Mesenchymal stem cell (in vitro differentiated cells and primary cell): Measurements from ENCODE around the gene NACC2.
A peak's percentile ranks its signal among the peaks of the same experiment; 100 is the strongest.

ENCODE experiments used
- DNase-seq: peaks from one replicate; pipeline ENCODE4 v3.0.0-alpha.2; 2013
- H2AFZ ChIP-seq: one replicate; pipeline ENCODE4 v1.6.1; 2013; ENCODE audit warnings: low read depth, mild to moderate bottlenecking, control low read depth, inconsistent platforms, low read length, moderate library complexity
- H2AK5ac ChIP-seq: 2 replicates; pipeline ENCODE4 v1.6.1; 2013; ENCODE audit warnings: low read length, moderate library complexity, mild to moderate bottlenecking, inconsistent platforms; ENCODE audit not compliant: severe bottlenecking
- H2BK120ac ChIP-seq: one replicate; pipeline ENCODE4 v1.6.1; 2013; ENCODE audit warnings: low read depth, mild to moderate bottlenecking, inconsistent platforms, low read length, moderate library complexity
- H2BK12ac ChIP-seq, 2 experiments: one replicate each; pipeline ENCODE4 v1.6.1; 2013; ENCODE audit warnings: inconsistent platforms in 2 of 2, low read length in 2 of 2, mild to moderate bottlenecking in 2 of 2, moderate library complexity in 2 of 2, control low read depth in 1 of 2
- H2BK15ac ChIP-seq: one replicate; pipeline ENCODE4 v1.6.1; 2013; ENCODE audit warnings: mild to moderate bottlenecking, low read depth, inconsistent platforms; ENCODE audit not compliant: poor library complexity, severe bottlenecking
- H2BK5ac ChIP-seq: 2 replicates; pipeline ENCODE4 v1.6.1; 2013; ENCODE audit warnings: low read depth, mild to moderate bottlenecking, low read length, control low read depth, inconsistent platforms; ENCODE audit not compliant: poor library complexity, severe bottlenecking
- H3K14ac ChIP-seq, 2 experiments: one replicate each; pipeline ENCODE4 v1.6.1; 2013; ENCODE audit warnings: inconsistent platforms in 2 of 2, low read length in 2 of 2, control low read depth in 1 of 2, mild to moderate bottlenecking in 1 of 2, moderate library complexity in 1 of 2
- H3K18ac ChIP-seq, 2 experiments: one replicate each; pipeline ENCODE4 v1.6.1; 2013; ENCODE audit warnings: inconsistent platforms in 2 of 2, low read length in 2 of 2, control low read depth in 1 of 2, low read depth in 1 of 2, mild to moderate bottlenecking in 1 of 2
- H3K23ac ChIP-seq, 2 experiments: one replicate each; pipeline ENCODE4 v1.6.1; 2013; ENCODE audit warnings: inconsistent platforms in 2 of 2, low read length in 2 of 2, mild to moderate bottlenecking in 2 of 2, moderate library complexity in 2 of 2, control low read depth in 1 of 2
- H3K27ac ChIP-seq: 2 replicates; pipeline ENCODE4 v1.5.1; 2013; ENCODE audit warnings: mild to moderate bottlenecking, moderate library complexity, low read length, control low read depth, inconsistent platforms; ENCODE audit not compliant: poor library complexity, severe bottlenecking
- H3K27me3 ChIP-seq, 2 experiments: 2 replicates each; pipeline versions ENCODE4 v1.6.1 to v1.7.0; 2013; ENCODE audit warnings: low read length in 2 of 2, mild to moderate bottlenecking in 2 of 2, moderate library complexity in 2 of 2, control low read depth in 1 of 2, inconsistent platforms in 1 of 2; ENCODE audit not compliant: control insufficient read depth in 1 of 2, insufficient read depth in 1 of 2
- H3K36me3 ChIP-seq, 2 experiments: 2 replicates each; pipeline versions ENCODE4 v1.6.1 to v1.7.0; 2013; ENCODE audit warnings: low read length in 2 of 2, control low read depth in 1 of 2, inconsistent platforms in 1 of 2, low read depth in 1 of 2, mild to moderate bottlenecking in 1 of 2; ENCODE audit not compliant: insufficient read depth in 2 of 2, control insufficient read depth in 1 of 2
- H3K4ac ChIP-seq, 2 experiments: one replicate each; pipeline ENCODE4 v1.6.1; 2013; ENCODE audit warnings: inconsistent platforms in 2 of 2, low read length in 2 of 2, mild to moderate bottlenecking in 2 of 2, moderate library complexity in 2 of 2, control low read depth in 1 of 2, low read depth in 1 of 2
- H3K4me1 ChIP-seq: 2 replicates; pipeline ENCODE4 v1.6.1; 2013; ENCODE audit warnings: low read depth, low read length, control low read depth; ENCODE audit not compliant: control insufficient read depth, insufficient read depth
- H3K4me2 ChIP-seq: 2 replicates; pipeline ENCODE4 v1.6.1; 2013; ENCODE audit warnings: low read length, mild to moderate bottlenecking, inconsistent platforms; ENCODE audit not compliant: poor library complexity, severe bottlenecking
- H3K4me3 ChIP-seq, 2 experiments: 2 replicates each; pipeline versions ENCODE4 v1.5.1 to v1.7.0; 2013; ENCODE audit warnings: low read length in 2 of 2, mild to moderate bottlenecking in 2 of 2, control low read depth in 1 of 2, low read depth in 1 of 2; ENCODE audit not compliant: insufficient read depth in 1 of 2
- H3K79me1 ChIP-seq: replicated peaks from 2 replicates; pipeline ENCODE4 v1.6.1; 2013; ENCODE audit warnings: mild to moderate bottlenecking, control low read depth, low read length, inconsistent platforms; ENCODE audit not compliant: poor library complexity, severe bottlenecking
- H3K9ac ChIP-seq: 2 replicates; pipeline ENCODE4 v1.7.0; 2013; ENCODE audit warnings: mild to moderate bottlenecking, low read length, moderate library complexity
- H3K9me3 ChIP-seq: 2 replicates; pipeline ENCODE4 v1.7.0; 2013; ENCODE audit warnings: mild to moderate bottlenecking, low read length; ENCODE audit not compliant: control insufficient read depth
- H4K8ac ChIP-seq: one replicate; pipeline ENCODE4 v1.6.1; 2013; ENCODE audit warnings: inconsistent platforms, mild to moderate bottlenecking, low read length, moderate library complexity
- H4K91ac ChIP-seq: one replicate; pipeline ENCODE4 v1.6.1; 2013; ENCODE audit warnings: mild to moderate bottlenecking, low read length, inconsistent platforms
- WGBS: methylation state at CpG from one replicate; pipeline ENCODE4 v1.1.7; 2013; ENCODE audit warnings: mixed read lengths; 5-methylcytosine and 5-hydroxymethylcytosine counted together

NACC2 gene

DNA sequence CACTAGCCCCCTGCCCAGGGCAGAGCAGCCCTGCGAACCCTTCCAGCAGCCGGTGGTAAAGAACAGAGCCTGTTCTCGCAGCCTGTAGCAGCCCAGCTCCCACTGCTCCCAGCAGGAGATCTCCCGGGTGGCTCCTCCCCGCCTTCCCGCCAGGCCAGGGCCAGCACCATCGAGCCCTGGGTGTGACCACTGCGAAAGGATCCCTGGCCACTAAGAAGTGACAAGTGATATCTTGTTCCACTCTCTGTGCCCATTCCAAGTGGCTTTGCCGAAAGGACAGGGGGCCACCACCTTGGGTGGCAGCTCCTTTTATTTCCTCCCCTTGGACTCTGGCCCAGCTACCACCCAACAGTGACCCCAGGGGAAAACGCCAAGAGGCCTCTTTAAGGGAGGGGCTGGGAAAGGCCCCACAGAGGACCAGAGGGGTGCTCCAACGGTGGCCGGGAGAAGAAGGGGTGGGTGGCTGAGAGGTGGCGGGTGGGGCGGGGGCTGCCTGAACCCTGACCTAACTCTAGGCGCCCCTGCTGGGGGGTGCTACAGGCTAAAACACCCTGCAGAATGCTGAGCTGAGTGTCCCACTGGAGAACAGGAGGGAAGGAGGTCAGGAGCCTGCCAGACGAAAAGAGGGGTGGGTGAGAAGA lies 1.6 kb downstream of the NACC2 start:
- H2BK5ac ChIP-seq: no peak overlapping the region
- H3K9ac ChIP-seq: peak overlapping the region; percentile 81
- peak overlapping the region in 1 of 2 experiments; percentile 93 for H3K18ac ChIP-seq
- no peak overlapping the region for H2AK5ac ChIP-seq
- peak overlapping the region; percentile 16 for H3K27ac ChIP-seq
- peak overlapping the region in 1 of 2 experiments; percentile 1 for H2BK12ac ChIP-seq
- H3K79me1 ChIP-seq: peaks cover 3% of the 10 kb centered on the region
- peaks cover 5 to 21% of the 10 kb centered on the region in 2 experiments for H3K36me3 ChIP-seq
- H2BK15ac ChIP-seq: peak overlapping the region; percentile 44
- H3K9me3 ChIP-seq: no peaks in the 10 kb centered on the region
- DNase-seq: peak; percentile 61
- no peak overlapping the region for H2AFZ ChIP-seq
- no peak overlapping the region for H3K23ac ChIP-seq
- H3K4me1 ChIP-seq: peaks cover 59% of the 10 kb centered on the region
- peak overlapping the region; percentile 51 for H2BK120ac ChIP-seq
- peak overlapping the region in 1 of 2 experiments; percentile 63 for H3K14ac ChIP-seq
- H3K27me3 ChIP-seq: peaks cover 2 to 3% of the 10 kb centered on the region in 2 experiments
- no peak overlapping the region for H4K91ac ChIP-seq
- H4K8ac ChIP-seq: no peak overlapping the region
- peak overlapping the region; percentile 80 to 81 for H3K4me3 ChIP-seq
- H3K4ac ChIP-seq: peak overlapping the region; percentile 35 to 95
- WGBS: 31% methylated on average over 16 of the region's 16 CpGs
- H3K4me2 ChIP-seq: peak overlapping the region; percentile 72

DNA sequence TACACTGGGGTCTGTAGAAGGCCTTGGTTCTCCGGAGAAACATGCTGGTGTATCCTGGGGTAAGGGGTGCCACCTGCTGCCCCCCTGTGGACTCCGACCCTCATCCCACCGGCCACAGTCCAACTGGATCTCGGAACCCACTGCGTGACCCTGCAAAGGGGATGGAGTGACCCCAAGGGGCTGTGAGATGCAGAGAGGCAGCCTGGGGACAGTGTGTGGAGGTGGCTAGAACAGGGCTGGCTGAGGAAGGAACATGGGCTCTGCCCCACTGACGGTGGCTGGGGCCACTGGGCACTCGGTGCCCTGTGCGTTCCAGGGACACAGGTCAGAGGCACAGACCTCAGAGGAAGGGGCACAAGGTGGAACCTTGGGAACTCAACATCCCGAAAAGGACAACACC lies 2.3 kb downstream of the NACC2 start:
- H4K8ac ChIP-seq: no peak overlapping the region
- H2AK5ac ChIP-seq: no peak overlapping the region
- H2AFZ ChIP-seq: no peak overlapping the region
- no peak overlapping the region for H3K27ac ChIP-seq
- 89% methylated on average over 9 of the region's 9 CpGs for WGBS
- no peak overlapping the region for H3K4ac ChIP-seq
- H3K9me3 ChIP-seq: no peaks in the 10 kb centered on the region
- H3K27me3 ChIP-seq: no peaks in the 10 kb centered on the region
- H3K23ac ChIP-seq: no peak overlapping the region
- H2BK120ac ChIP-seq: no peak overlapping the region
- H2BK15ac ChIP-seq: no peak overlapping the region
- peaks cover 64% of the 10 kb centered on the region for H3K4me1 ChIP-seq
- peaks cover 5 to 27% of the 10 kb centered on the region in 2 experiments for H3K36me3 ChIP-seq
- no peak overlapping the region for H3K14ac ChIP-seq
- H3K9ac ChIP-seq: peak overlapping the region; percentile 81
- H3K4me2 ChIP-seq: no peak overlapping the region
- peak overlapping the region in 1 of 2 experiments; percentile 80 for H3K4me3 ChIP-seq
- H4K91ac ChIP-seq: peak overlapping the region; percentile 1
- H3K79me1 ChIP-seq: peaks cover 5% of the 10 kb centered on the region
- no peak overlapping the region for H2BK12ac ChIP-seq
- H3K18ac ChIP-seq: no peak overlapping the region
- no peak overlapping the region for H2BK5ac ChIP-seq
- DNase-seq: no peak

DNA sequence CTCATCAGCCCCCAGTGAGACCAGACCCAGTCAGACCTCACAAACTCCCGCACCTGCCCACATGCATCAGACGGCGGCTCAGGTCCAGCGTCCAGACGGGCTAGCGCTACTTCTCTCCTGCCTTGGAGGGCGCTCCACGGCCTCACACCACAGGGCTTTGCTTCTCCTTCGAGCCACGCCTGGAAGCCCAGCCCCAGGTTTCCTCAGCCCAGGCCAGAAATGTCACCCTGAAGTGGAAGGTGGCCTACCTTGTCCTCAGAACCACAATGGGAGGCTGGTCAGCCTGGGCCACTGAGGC lies 2.8 kb downstream of the NACC2 start:
- Histone ChIP-seq H3K27ac (no peak overlapping the region), H3K36me3 (peaks cover 5 to 29% of the 10 kb centered on the region in 2 experiments), H3K27me3 (no peaks in the 10 kb centered on the region), H3K14ac (no peak overlapping the region), H2BK120ac (no peak overlapping the region), H4K91ac (no peak overlapping the region), H3K4me3 (no peak overlapping the region), H3K4me1 (peaks cover 66% of the 10 kb centered on the region), H2BK15ac (no peak overlapping the region), H3K18ac (no peak overlapping the region), H2BK5ac (no peak overlapping the region), H3K9me3 (no peaks in the 10 kb centered on the region), H3K4ac (peak overlapping the region in 1 of 2 experiments; percentile 58), H2AK5ac (peak overlapping the region; percentile 7), H4K8ac (peak overlapping the region; percentile 12), H2AFZ (no peak overlapping the region), H2BK12ac (peak overlapping the region in 1 of 2 experiments; percentile 55), H3K23ac (no peak overlapping the region), H3K79me1 (peaks cover 7% of the 10 kb centered on the region), H3K9ac (no peak overlapping the region), H3K4me2 (no peak overlapping the region)
- 94% methylated on average over 10 of the region's 10 CpGs for WGBS
- no peak for DNase-seq

DNA sequence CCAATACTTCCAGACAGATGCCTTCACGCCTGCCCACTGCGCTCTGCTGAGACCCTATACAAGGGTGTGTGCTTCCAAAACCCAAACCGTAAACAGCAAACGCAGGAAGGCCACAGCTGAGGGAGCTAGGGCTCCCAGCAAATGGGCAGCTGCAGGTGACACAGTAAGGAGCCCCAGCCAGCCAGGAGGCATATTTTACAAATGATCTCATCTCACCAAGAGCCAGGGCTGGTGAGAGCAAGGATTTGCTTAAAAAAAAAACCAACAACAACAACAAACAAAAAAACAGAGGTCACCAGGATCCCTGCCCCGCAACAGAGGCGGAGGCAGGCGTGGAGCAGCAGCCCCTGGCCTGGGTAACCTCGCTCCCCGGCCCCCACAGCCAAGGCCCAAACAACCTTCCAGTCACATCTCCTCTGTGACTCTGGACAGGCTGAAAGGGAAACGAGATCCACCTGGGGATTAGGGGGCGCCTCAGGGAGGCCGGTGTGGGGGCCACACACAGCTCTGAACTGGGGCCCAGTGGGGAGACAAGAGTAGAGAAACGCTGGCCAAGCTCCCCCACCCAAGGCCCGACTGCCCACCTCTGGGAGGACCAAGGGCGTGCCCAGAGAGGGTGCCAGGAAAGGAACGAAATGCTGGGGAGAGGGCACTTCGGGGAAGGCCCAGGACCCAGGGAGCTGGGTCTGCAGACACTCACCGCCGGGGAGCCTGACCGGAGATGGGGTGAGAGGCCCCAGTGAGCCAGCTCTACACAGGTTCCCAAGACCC lies 3.3 kb downstream of the NACC2 start:
- Histone ChIP-seq H4K8ac (no peak overlapping the region), H2AK5ac (peak overlapping the region; percentile 46), H2BK15ac (no peak overlapping the region), H3K27ac (peak overlapping the region; percentile 7), H3K4ac (peak overlapping the region in 1 of 2 experiments; percentile 71), H4K91ac (no peak overlapping the region), H3K9ac (peak overlapping the region; percentile 38), H3K27me3 (no peaks in the 10 kb centered on the region), H2AFZ (no peak overlapping the region), H3K18ac (peak overlapping the region in 1 of 2 experiments; percentile 28), H3K4me1 (peaks cover 68% of the 10 kb centered on the region), H3K4me3 (no peak overlapping the region), H2BK120ac (no peak overlapping the region), H2BK5ac (no peak overlapping the region), H3K14ac (no peak overlapping the region), H3K4me2 (peak overlapping the region; percentile 13), H3K79me1 (peaks cover 12% of the 10 kb centered on the region), H2BK12ac (peak overlapping the region in 1 of 2 experiments; percentile 3), H3K9me3 (no peaks in the 10 kb centered on the region), H3K36me3 (peaks cover 5 to 34% of the 10 kb centered on the region in 2 experiments), H3K23ac (no peak overlapping the region)
- 84% methylated on average over 20 of the region's 20 CpGs for WGBS
- DNase-seq: no peak
